NOMO-1 treated with DMSO at 0.1 percent for 48 hours (cell line): ENCODE data around the gene SPX.

Source experiments
- DNase-seq: peaks from one replicate; lab custom pipeline; 2025; ENCODE audit not compliant: unreplicated experiment; lab: John Stamatoyannopoulos, UW

Gene SPX

GRCh38 chr12:21538061-21538653 is 12.1 kb downstream of the SPX start:
- DNase-seq = no peak

- DNase-seq = no peak
Observed at GRCh38 chr12:21539797-21540196, 13.7 kb downstream of the SPX start.

GRCh38 chr12:21541773-21542172 is 15.7 kb downstream of the SPX start:
- DNase-seq = no peak

- no peak for DNase-seq
Observed at GRCh38 chr12:21542403-21542802, 16.3 kb downstream of the SPX start.

- no peak for DNase-seq
Observed at GRCh38 chr12:21543151-21543550, 17.1 kb downstream of the SPX start.

GRCh38 chr12:21545557-21545956 is 19.5 kb downstream of the SPX start:
- no peak for DNase-seq

GRCh38 chr12:21546716-21547115 is 20.6 kb downstream of the SPX start:
- no peak for DNase-seq

- DNase-seq = no peak
Observed at GRCh38 chr12:21547437-21547836, 21.3 kb downstream of the SPX start.

- no peak for DNase-seq
Observed at GRCh38 chr12:21551841-21552465, 25.9 kb downstream of the SPX start.

GRCh38 chr12:21552635-21553328 is 26.7 kb downstream of the SPX start:
- DNase-seq = no peak

- DNase-seq = no peak
Observed at GRCh38 chr12:21553329-21553675, 27.2 kb downstream of the SPX start.

- no peak for DNase-seq
Observed at GRCh38 chr12:21558100-21558679, 32.1 kb downstream of the SPX start.

- no peak for DNase-seq
Observed at GRCh38 chr12:21559855-21560569, 33.9 kb downstream of the SPX start.

GRCh38 chr12:21561158-21561557 is 35.1 kb downstream of the SPX start:
- no peak for DNase-seq

GRCh38 chr12:21562859-21563258 is 36.8 kb downstream of the SPX start:
- no peak for DNase-seq

GRCh38 chr12:21566223-21566906 is 40.3 kb downstream of the SPX start:
- no peak for DNase-seq

- DNase-seq = no peak
Observed at GRCh38 chr12:21566907-21567394, 40.9 kb downstream of the SPX start.

- DNase-seq = no peak
Observed at GRCh38 chr12:21568115-21568514, 42.0 kb downstream of the SPX start.

GRCh38 chr12:21571046-21571445 is 45.0 kb downstream of the SPX start:
- no peak for DNase-seq

- no peak for DNase-seq
Observed at GRCh38 chr12:21573733-21574358, 47.8 kb downstream of the SPX start.
